HEK293 (cell line): Measurements from ENCODE around the gene GPATCH2.

Experiments used
- CTCF ChIA-PET: fragments of 350-600 bp; formaldehyde crosslinking; extraction: SDS; loops from one replicate; lab custom pipeline; 2021; ENCODE audit warnings: antibody characterized with exemption; lab: Yijun Ruan, JAX
- POLR2A ChIA-PET: fragments of 300-600 bp; formaldehyde crosslinking; extraction: SDS; loops from one replicate; lab custom pipeline; 2020; ENCODE audit warnings: antibody characterized with exemption, inconsistent platforms; lab: Yijun Ruan, JAX
- H3K27ac ChIP-seq: fragments of 200-500 bp; sonication (Bioruptor generic); 2 replicates; pipeline ENCODE4 v1.5.1; 2014; ENCODE audit warnings: low read depth, low read length, control low read depth, inconsistent platforms; ENCODE audit errors: extremely low read depth
- H3K36me3 ChIP-seq, 2 experiments: fragments of 200-500 bp in 1 of 2; sonication (Bioruptor generic) in 1 of 2; 1 replicate in 1 of 2; 2 replicates in 1 of 2; pipeline ENCODE4 v1.5.1; 2014 to 2017; ENCODE audit warnings: inconsistent platforms in 2 of 2, low read length in 2 of 2; ENCODE audit not compliant: control insufficient read depth in 2 of 2, insufficient read depth in 1 of 2
- H3K4me1 ChIP-seq: fragments of 200-500 bp; sonication (Bioruptor generic); 2 replicates; pipeline ENCODE4 v1.5.1; 2014; ENCODE audit warnings: mild to moderate bottlenecking, low read length, inconsistent platforms; ENCODE audit not compliant: control insufficient read depth, insufficient read depth
- H3K4me3 ChIP-seq: 2 replicates; pipeline ENCODE4 v1.5.1; 2011; ENCODE audit warnings: low read depth, mild to moderate bottlenecking, control low read depth, low read length, moderate library complexity
- H3K9me3 ChIP-seq: fragments of 200-500 bp; sonication (Bioruptor generic); 2 replicates; pipeline ENCODE4 v1.5.1; 2014; ENCODE audit warnings: low read depth, low read length, inconsistent platforms; ENCODE audit not compliant: control insufficient read depth, insufficient read depth
- GFI1B ChIP-seq: fragments of 450-650 bp; formaldehyde crosslinking; IDR thresholded peaks from 2 replicates; pipeline ENCODE4 v1.5.1; 2016; ENCODE audit warnings: missing biosample characterization, missing genetic modification characterization
- HIC1 ChIP-seq: fragments of 450-650 bp; formaldehyde crosslinking; IDR thresholded peaks from 2 replicates; pipeline ENCODE4 v1.5.1; 2016; ENCODE audit warnings: missing biosample characterization, missing genetic modification characterization
- KLF16 ChIP-seq: fragments of 450-650 bp; formaldehyde crosslinking; IDR thresholded peaks from 2 replicates; pipeline ENCODE4 v1.5.1; 2017; ENCODE audit warnings: missing biosample characterization, missing genetic modification characterization
- MZF1 ChIP-seq: fragments of 450-650 bp; formaldehyde crosslinking; IDR thresholded peaks from 2 replicates; pipeline ENCODE4 v1.5.1; 2017; ENCODE audit warnings: missing biosample characterization, missing genetic modification characterization, borderline replicate concordance
- PRDM2 ChIP-seq: fragments of 450-650 bp; formaldehyde crosslinking; IDR thresholded peaks from 2 replicates; pipeline ENCODE4 v1.5.1; 2016; ENCODE audit warnings: missing biosample characterization, missing genetic modification characterization, borderline replicate concordance
- SP3 ChIP-seq: fragments of 450-650 bp; formaldehyde crosslinking; IDR thresholded peaks from 2 replicates; pipeline ENCODE4 v1.5.1; 2016; ENCODE audit warnings: missing biosample characterization, missing genetic modification characterization
- ZBTB1 ChIP-seq: fragments of 450-650 bp; formaldehyde crosslinking; IDR thresholded peaks from 2 replicates; pipeline ENCODE4 v1.5.1; 2016; ENCODE audit warnings: missing biosample characterization, missing genetic modification characterization
- ZNF211 ChIP-seq: fragments of 450-650 bp; formaldehyde crosslinking; IDR thresholded peaks from 2 replicates; pipeline ENCODE4 v1.5.1; 2016; ENCODE audit warnings: low read depth, missing biosample characterization, missing genetic modification characterization
- ZNF426 ChIP-seq: fragments of 450-650 bp; formaldehyde crosslinking; IDR thresholded peaks from 2 replicates; pipeline ENCODE4 v1.5.1; 2017; ENCODE audit warnings: missing biosample characterization, missing genetic modification characterization, mild to moderate bottlenecking, inconsistent platforms, moderate library complexity
- ZNF513 ChIP-seq: fragments of 450-650 bp; IDR thresholded peaks from 2 replicates; pipeline ENCODE4 v1.5.1; 2018; ENCODE audit warnings: missing biosample characterization, missing genetic modification characterization
- ZNF521 ChIP-seq: fragments of 450-650 bp; formaldehyde crosslinking; IDR thresholded peaks from 2 replicates; pipeline ENCODE4 v1.5.1; 2017; ENCODE audit warnings: missing biosample characterization, mild to moderate bottlenecking, missing genetic modification characterization
- ZNF530 ChIP-seq: fragments of 450-650 bp; formaldehyde crosslinking; IDR thresholded peaks from 2 replicates; pipeline ENCODE4 v1.5.1; 2016; ENCODE audit warnings: low read depth, missing biosample characterization, missing genetic modification characterization
- ZNF555 ChIP-seq: fragments of 450-650 bp; formaldehyde crosslinking; conservative IDR thresholded peaks from 2 replicates; pipeline ENCODE4 v1.5.1; 2017; ENCODE audit warnings: missing biosample characterization, mild to moderate bottlenecking, missing genetic modification characterization, inconsistent platforms
- ZNF776 ChIP-seq: fragments of 450-650 bp; formaldehyde crosslinking; IDR thresholded peaks from 2 replicates; pipeline ENCODE4 v1.5.0; 2017; ENCODE audit warnings: missing biosample characterization, missing genetic modification characterization, borderline replicate concordance
- ZNF791 ChIP-seq: fragments of 450-650 bp; formaldehyde crosslinking; IDR thresholded peaks from 2 replicates; pipeline ENCODE4 v1.5.1; 2016; ENCODE audit warnings: missing biosample characterization, missing genetic modification characterization
- ZSCAN16 ChIP-seq: fragments of 450-650 bp; formaldehyde crosslinking; IDR thresholded peaks from 2 replicates; pipeline ENCODE4 v1.5.1; 2016; ENCODE audit warnings: missing biosample characterization, missing genetic modification characterization

The GPATCH2 gene

GRCh38 chr1:217574265-217574949, 56.5 kb downstream of the GPATCH2 start (continued):
- TF ChIP-seq PRDM2 (no peak), MZF1 (tag by site-specific recombination) (no peak), ZNF426 (tag by site-specific recombination) (no peak), GFI1B (tag by site-specific recombination) (no peak), ZNF555 (tag by site-specific recombination) (no peak)

GRCh38 chr1:217569021-217569420, 61.9 kb downstream of the GPATCH2 start:
- no peaks in the 10 kb centered on the region for H3K4me1 ChIP-seq
- H3K27ac ChIP-seq: no peak overlapping the region
- CTCF ChIA-PET: interaction anchor here (0.6 kb wide), 1 partner anchor 142 kb away, joined by 4 read pairs; no protein-coding TSS in a partner anchor
- no peaks in the 10 kb centered on the region for H3K9me3 ChIP-seq
- peaks cover 0 to 4% of the 10 kb centered on the region in 2 experiments; a peak in 2 of 3 replicates for H3K36me3 ChIP-seq
- H3K4me3 ChIP-seq: no peak overlapping the region
- TF ChIP-seq HIC1 (tag by site-specific recombination): no peak
- POLR2A ChIA-PET: no interaction called here

- CTCF ChIA-PET: interaction anchor here (0.7 kb wide), 1 partner anchor 100 kb away, joined by 4 read pairs; no protein-coding TSS in a partner anchor
- Histone ChIP-seq H3K36me3 (peaks cover 0 to 4% of the 10 kb centered on the region in 2 experiments; a peak in 2 of 3 replicates), H3K4me3 (no peak overlapping the region), H3K4me1 (no peaks in the 10 kb centered on the region), H3K27ac (no peak overlapping the region), H3K9me3 (no peaks in the 10 kb centered on the region)
- POLR2A ChIA-PET: no interaction called here
- TF ChIP-seq KLF16 (no peak), ZNF521 (tag by site-specific recombination) (no peak), ZNF513 (tag by site-specific recombination) (no peak), ZNF776 (tag by site-specific recombination) (no peak), ZBTB1 (tag by site-specific recombination) (no peak), ZNF530 (no peak), ZSCAN16 (tag by site-specific recombination) (no peak), ZNF791 (no peak), SP3 (tag by site-specific recombination) (no peak), ZNF211 (tag by site-specific recombination) (no peak)
These were observed 62.7 kb downstream of the GPATCH2 start for GRCh38 chr1:217568200-217568599.
